Hepatocyte (in vitro differentiated cells): ENCODE measurements around the gene C16orf54. TPM values are rescaled to one million over a fixed set of nuclear protein-coding genes. Genes with fewer than 3 reads are reported as not detected.
"Not testable (repeated sequence)": the region's sequence is repeated elsewhere in the genome, so short reads cannot be mapped to it uniquely, and the experiment has no call there.

Source experiments
- DNase-seq: peaks from one replicate; pipeline ENCODE4 v3.0.0-alpha.2; 2016; ENCODE audit warnings: low spot score
- H2AFZ ChIP-seq: fragments of 200-600 bp; sonication (generic); 2 replicates; pipeline ENCODE4 v1.6.0; 2016; ENCODE audit warnings: antibody characterized with exemption, mild to moderate bottlenecking
- H3K27ac ChIP-seq: fragments of 200-600 bp; sonication (generic); 2 replicates; pipeline ENCODE4 v1.5.1; 2016; ENCODE audit warnings: mild to moderate bottlenecking
- H3K27me3 ChIP-seq: fragments of 200-600 bp; sonication (generic); 2 replicates; pipeline ENCODE4 v1.6.1; 2016
- H3K36me3 ChIP-seq: fragments of 200-600 bp; sonication (generic); replicated peaks from 2 replicates; pipeline ENCODE4 v1.5.1; 2016; ENCODE audit warnings: low read depth; ENCODE audit not compliant: insufficient read depth
- H3K4me1 ChIP-seq: fragments of 200-600 bp; sonication (generic); 2 replicates; pipeline ENCODE4 v1.5.1; 2016; ENCODE audit warnings: mild to moderate bottlenecking, moderate library complexity; ENCODE audit not compliant: insufficient read depth
- H3K4me2 ChIP-seq: fragments of 200-600 bp; sonication (generic); 2 replicates; pipeline ENCODE4 v1.6.0; 2016
- H3K4me3 ChIP-seq: fragments of 200-600 bp; sonication (generic); 2 replicates; pipeline ENCODE4 v1.5.1; 2016; ENCODE audit warnings: mild to moderate bottlenecking
- H3K79me2 ChIP-seq: fragments of 200-600 bp; sonication (generic); 2 replicates; pipeline ENCODE4 v1.6.0; 2017; ENCODE audit warnings: mild to moderate bottlenecking
- H3K9me2 ChIP-seq: fragments of 200-600 bp; sonication (generic); replicated peaks from 2 replicates; pipeline ENCODE4 v1.6.0; 2017; ENCODE audit warnings: mild to moderate bottlenecking; ENCODE audit not compliant: insufficient read depth
- H3K9me3 ChIP-seq: fragments of 200-600 bp; sonication (generic); 2 replicates; pipeline ENCODE4 v1.5.1; 2016; ENCODE audit warnings: low read depth, mild to moderate bottlenecking
- H4K20me1 ChIP-seq: fragments of 200-600 bp; sonication (generic); 2 replicates; pipeline ENCODE4 v1.6.0; 2016; ENCODE audit warnings: mild to moderate bottlenecking; ENCODE audit not compliant: insufficient read depth, poor library complexity, severe bottlenecking
- EZH2 ChIP-seq: fragments of 200-600 bp; sonication (generic); IDR thresholded peaks from 2 replicates; pipeline ENCODE4 v1.6.1; 2016; ENCODE audit warnings: antibody characterized with exemption, mild to moderate bottlenecking, borderline replicate concordance
- EZH2phosphoT487 ChIP-seq: fragments of 200-600 bp; sonication (generic); IDR thresholded peaks from one replicate; pipeline ENCODE4 v1.6.1; 2018; ENCODE audit warnings: antibody characterized with exemption, mild to moderate bottlenecking, low read depth, moderate library complexity; ENCODE audit not compliant: unreplicated experiment, severe bottlenecking
- WGBS: methylation state at CpG from one replicate; pipeline ENCODE4 v1.1.6; 2016; ENCODE audit warnings: low lambda C conversion rate; ENCODE audit errors: missing lambda C conversion rate; 5-methylcytosine and 5-hydroxymethylcytosine counted together
- polyA plus RNA-seq: library from polyadenylated mRNA; unstranded; fragments of >200 nt; fragmentation: Nextera tagmentation; extraction: Ambion mirVana; gene quantifications from 2 replicates; pipeline ENCODE4 v1.2.1, GENCODE V29; 2016
- total RNA-seq: library from RNA; depleted of rRNA; stranded (reverse); fragments of >200 nt; gene quantifications from 2 replicates; pipeline ENCODE4 v1.2.3, GENCODE V29; 2014
- TF ChIP-seq, protein P1 (sequence below): fragments of 200-600 bp; sonication (generic); IDR thresholded peaks from 2 replicates; pipeline ENCODE4 v1.5.1; 2016; ENCODE audit warnings: antibody characterized with exemption, mild to moderate bottlenecking; ENCODE audit not compliant: poor library complexity

Gene C16orf54
- total and polyA plus RNA-seq, 2 experiments from 2014 or later, result 0.10 to 0.16 TPM

DNA sequence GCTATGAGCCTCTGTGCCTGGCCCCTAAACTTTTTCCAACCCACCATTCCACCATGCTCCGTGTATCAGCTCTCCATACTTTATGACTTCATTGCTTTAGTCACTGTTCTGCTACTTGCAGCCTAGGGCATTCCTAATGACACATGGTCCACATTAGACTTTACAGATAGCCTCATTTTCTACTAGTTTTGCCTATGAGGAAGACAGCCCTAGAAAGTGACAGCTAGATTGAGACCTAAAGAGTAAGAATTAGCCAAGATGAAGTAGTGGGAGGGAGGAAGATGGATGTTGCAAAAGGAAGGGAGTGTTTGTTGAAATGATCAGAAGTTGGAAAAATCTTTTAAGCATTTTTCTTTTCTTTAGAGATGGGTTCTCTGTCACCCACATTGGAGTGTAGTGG, 11.0 kb downstream of the C16orf54 start:
- 86% methylated on average over 1 of the region's 1 CpG for whole genome bisulfite sequencing
- DNase-seq, result no peak
- H3K27me3 ChIP-seq, result no peaks in the 10 kb centered on the region
- no peaks in the 10 kb centered on the region for H3K9me3 ChIP-seq
- TF ChIP-seq, protein P1, sequence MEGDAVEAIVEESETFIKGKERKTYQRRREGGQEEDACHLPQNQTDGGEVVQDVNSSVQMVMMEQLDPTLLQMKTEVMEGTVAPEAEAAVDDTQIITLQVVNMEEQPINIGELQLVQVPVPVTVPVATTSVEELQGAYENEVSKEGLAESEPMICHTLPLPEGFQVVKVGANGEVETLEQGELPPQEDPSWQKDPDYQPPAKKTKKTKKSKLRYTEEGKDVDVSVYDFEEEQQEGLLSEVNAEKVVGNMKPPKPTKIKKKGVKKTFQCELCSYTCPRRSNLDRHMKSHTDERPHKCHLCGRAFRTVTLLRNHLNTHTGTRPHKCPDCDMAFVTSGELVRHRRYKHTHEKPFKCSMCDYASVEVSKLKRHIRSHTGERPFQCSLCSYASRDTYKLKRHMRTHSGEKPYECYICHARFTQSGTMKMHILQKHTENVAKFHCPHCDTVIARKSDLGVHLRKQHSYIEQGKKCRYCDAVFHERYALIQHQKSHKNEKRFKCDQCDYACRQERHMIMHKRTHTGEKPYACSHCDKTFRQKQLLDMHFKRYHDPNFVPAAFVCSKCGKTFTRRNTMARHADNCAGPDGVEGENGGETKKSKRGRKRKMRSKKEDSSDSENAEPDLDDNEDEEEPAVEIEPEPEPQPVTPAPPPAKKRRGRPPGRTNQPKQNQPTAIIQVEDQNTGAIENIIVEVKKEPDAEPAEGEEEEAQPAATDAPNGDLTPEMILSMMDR, result no peak
- no peak for TF ChIP-seq EZH2
- TF ChIP-seq EZH2phosphoT487, result no peak
- H3K4me1 ChIP-seq, result peaks cover 19% of the 10 kb centered on the region
- H3K36me3 ChIP-seq, result no peaks in the 10 kb centered on the region
- H3K4me2 ChIP-seq, result no peak overlapping the region
- no peaks in the 10 kb centered on the region for H4K20me1 ChIP-seq
- H3K79me2 ChIP-seq, result no peaks in the 10 kb centered on the region
- no peaks in the 10 kb centered on the region for H3K9me2 ChIP-seq
- no peak overlapping the region for H3K27ac ChIP-seq
- no peak overlapping the region for H3K4me3 ChIP-seq
- no peak overlapping the region for H2AFZ ChIP-seq

DNA sequence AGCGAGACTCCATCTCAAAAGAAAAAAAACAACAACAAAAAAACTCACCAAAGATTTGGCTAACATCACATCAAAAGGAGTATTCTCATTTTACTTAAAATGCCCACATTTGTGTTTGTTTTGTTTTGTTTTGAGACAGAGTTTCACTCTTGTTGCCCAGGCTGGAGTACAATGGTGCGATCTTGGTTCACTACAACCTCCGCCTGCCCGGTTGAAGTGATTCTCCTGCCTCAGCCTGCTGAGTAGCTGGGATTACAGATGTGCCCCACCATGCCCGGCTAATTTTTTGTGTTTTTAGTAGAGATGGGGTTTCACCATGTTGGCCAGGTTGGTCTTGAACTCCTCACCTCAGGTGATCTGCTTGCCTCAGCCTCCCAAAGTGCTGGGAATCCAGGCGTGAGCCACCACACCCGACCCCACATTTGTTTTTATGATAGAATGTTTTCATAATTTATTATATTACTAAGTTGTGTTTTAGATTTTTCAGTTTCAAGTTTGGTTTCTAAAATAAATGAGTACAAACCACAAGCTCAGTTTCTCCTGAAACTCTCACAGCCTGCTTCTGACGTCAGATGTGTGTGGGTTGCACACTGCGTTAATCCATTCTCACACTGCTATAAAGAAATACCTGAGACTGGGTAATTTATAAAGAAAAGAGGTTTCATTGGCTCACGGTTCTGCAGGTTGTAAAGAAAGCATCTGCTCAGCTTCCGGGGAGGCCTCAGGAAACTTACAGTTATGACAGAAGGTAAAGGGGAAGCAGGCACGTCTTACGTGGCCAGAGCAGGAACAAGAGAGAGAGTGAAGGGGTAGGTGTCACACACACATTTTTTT, 13.8 kb downstream of the C16orf54 start:
- not testable (repeated sequence) for H3K27ac ChIP-seq, H3K27me3 ChIP-seq, H3K9me3 ChIP-seq, DNase-seq, H3K36me3 ChIP-seq, H3K4me1 ChIP-seq, H3K4me3 ChIP-seq, H3K9me2 ChIP-seq, H3K4me2 ChIP-seq, H3K79me2 ChIP-seq, H2AFZ ChIP-seq, H4K20me1 ChIP-seq
- WGBS, result 94% methylated on average over 13 of the region's 13 CpGs

DNA sequence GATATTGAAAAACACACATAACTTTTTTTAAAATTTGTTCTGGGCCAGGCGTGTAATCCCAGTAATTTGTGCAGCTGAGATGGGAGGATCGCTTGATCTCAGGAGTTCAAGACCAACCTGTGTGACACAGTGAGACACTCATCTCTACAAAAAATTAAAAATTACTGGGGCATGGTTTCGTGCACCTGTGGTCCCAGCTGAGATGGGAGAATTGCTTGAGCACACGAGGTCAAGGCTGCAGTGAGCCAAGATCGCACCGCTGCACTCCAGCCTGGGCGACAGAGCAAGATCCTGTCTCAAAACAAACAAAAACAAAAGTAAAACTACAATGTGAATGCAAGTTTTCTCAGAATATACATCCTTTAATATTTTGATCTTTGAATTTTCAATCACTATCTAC, 15.1 kb downstream of the C16orf54 start:
- Histone ChIP-seq H3K4me1 (no peaks in the 10 kb centered on the region), H3K27ac (no peak overlapping the region), H3K9me3 (no peaks in the 10 kb centered on the region), H3K79me2 (no peaks in the 10 kb centered on the region), H3K9me2 (no peaks in the 10 kb centered on the region), H2AFZ (no peak overlapping the region), H3K27me3 (no peaks in the 10 kb centered on the region), H3K4me2 (no peak overlapping the region), H3K36me3 (no peaks in the 10 kb centered on the region), H3K4me3 (no peak overlapping the region), H4K20me1 (no peaks in the 10 kb centered on the region)
- TF ChIP-seq, protein P1, result no peak
- TF ChIP-seq EZH2phosphoT487, result no peak
- no peak for TF ChIP-seq EZH2
- WGBS, result 96% methylated on average over 7 of the region's 7 CpGs
- no peak for DNase-seq

DNA sequence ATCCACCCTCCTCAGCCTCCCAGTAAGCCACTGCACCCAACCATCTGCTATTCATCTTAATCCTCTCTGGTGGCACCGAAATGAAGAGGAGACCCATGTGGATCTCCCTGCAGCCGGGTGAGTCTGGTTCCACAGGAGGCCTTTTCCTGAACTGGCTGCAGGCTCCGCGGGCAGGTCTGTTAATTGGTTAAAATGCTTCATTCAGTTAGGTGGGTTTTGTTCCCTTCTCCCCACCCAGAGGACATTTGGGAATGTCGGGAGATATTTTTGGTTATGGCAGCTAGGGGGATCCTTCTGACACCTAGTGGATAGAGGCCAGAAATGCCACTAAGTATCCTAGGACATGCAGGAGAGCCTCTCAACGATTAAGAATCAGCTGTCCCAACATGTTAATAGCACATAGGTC, 16.7 kb downstream of the C16orf54 start:
- peak overlapping the region; percentile 37 for H2AFZ ChIP-seq
- WGBS, result 50% methylated on average over 6 of the region's 6 CpGs
- H3K79me2 ChIP-seq, result no peaks in the 10 kb centered on the region
- H4K20me1 ChIP-seq, result no peaks in the 10 kb centered on the region
- DNase-seq, result peak; percentile 63
- H3K27ac ChIP-seq, result no peak overlapping the region
- H3K9me3 ChIP-seq, result no peaks in the 10 kb centered on the region
- TF ChIP-seq, protein P1, result peak; percentile 57
- no peak for TF ChIP-seq EZH2
- H3K36me3 ChIP-seq, result no peaks in the 10 kb centered on the region
- H3K4me2 ChIP-seq, result peak overlapping the region; percentile 58
- no peak overlapping the region for H3K4me3 ChIP-seq
- H3K4me1 ChIP-seq, result no peaks in the 10 kb centered on the region
- no peaks in the 10 kb centered on the region for H3K9me2 ChIP-seq
- no peaks in the 10 kb centered on the region for H3K27me3 ChIP-seq
